ENCODE data around the gene MT1X. TPM values are rescaled to one million over a fixed set of nuclear protein-coding genes. Genes with fewer than 3 reads are reported as not detected.
A peak's percentile ranks its signal among the peaks of the same experiment; 100 is the strongest.

The MT1X gene
- total and polyA plus RNA-seq, 2 of the 13 experiments (the other 11 are each of a cell fraction or from before 2014, with no cell fraction given) = 19.7 to 288 TPM

- no peak for TF ChIP-seq U2AF2 (IDR thresholded peaks at IDR 0.05; ENCODE audit: low read depth, low read length)
- TF ChIP-seq HNRNPL (IDR thresholded peaks at IDR 0.05; ENCODE audit: low read depth, low read length) = 0 out of 2 replicates have a peak, but pooled peaks have one; percentile 31
- no peak for TF ChIP-seq STAT5B (CRISPR knock-in tag; IDR thresholded peaks at IDR 0.05)
- peak; percentile 72; the same call in 1 of the 2 replicates for TF ChIP-seq ZNF704 (CRISPR knock-in tag; IDR thresholded peaks at IDR 0.05; ENCODE audit: borderline replicate concordance)
- TF ChIP-seq POLR2A (IDR thresholded peaks at IDR 0.05; ENCODE audit: insufficient read depth in 1 of 2, low read depth in 2 of 2, low read length in 2 of 2) = peak; percentile 89 to 90
- no peak for TF ChIP-seq KDM6A (CRISPR knock-in tag; IDR thresholded peaks at IDR 0.05; ENCODE audit: low read depth)
- TF ChIP-seq TFAP4 (IDR thresholded peaks at IDR 0.05; ENCODE audit: borderline replicate concordance, low read depth) = peak; percentile 68; the same call in 1 of the 2 replicates
- no peak for TF ChIP-seq RARG (CRISPR knock-in tag; IDR thresholded peaks at IDR 0.05; ENCODE audit: low read depth)
- no peak; the same call in 1 of the 2 replicates for TF ChIP-seq ZMYM4 (CRISPR knock-in tag; IDR thresholded peaks at IDR 0.05)
- TF ChIP-seq YY1 (IDR thresholded peaks at IDR 0.05; ENCODE audit: insufficient read depth, insufficient replicate concordance, low read depth, low read length) = no peak
- no peak for TF ChIP-seq NFE2L2 (IDR thresholded peaks at IDR 0.05; ENCODE audit: low read length)
- no peak for TF ChIP-seq NCOA5 (CRISPR knock-in tag; IDR thresholded peaks at IDR 0.05)
- TF ChIP-seq MXD4 (CRISPR knock-in tag; IDR thresholded peaks at IDR 0.05) = no peak; the same call in 1 of the 2 replicates
- TF ChIP-seq PAX8 (CRISPR knock-in tag; IDR thresholded peaks at IDR 0.05; ENCODE audit: borderline replicate concordance) = no peak; the same call in 1 of the 2 replicates
- no peak for TF ChIP-seq PLRG1 (conservative IDR thresholded peaks at IDR 0.05)
- TF ChIP-seq ZNF569 (CRISPR knock-in tag; IDR thresholded peaks at IDR 0.05; ENCODE audit: borderline replicate concordance) = no peak
- no peak for TF ChIP-seq ZBTB10 (CRISPR knock-in tag; IDR thresholded peaks at IDR 0.05; ENCODE audit: borderline replicate concordance)
- TF ChIP-seq REL (CRISPR knock-in tag; conservative IDR thresholded peaks at IDR 0.05) = no peak
- TF ChIP-seq ZNF788 (CRISPR knock-in tag; IDR thresholded peaks at IDR 0.05; ENCODE audit: borderline replicate concordance) = no peak; the same call in 1 of the 2 replicates
- no peak for TF ChIP-seq RNF219 (CRISPR knock-in tag; IDR thresholded peaks at IDR 0.05)
Measured at GRCh38 chr16:56667581-56668571, 14.4 kb upstream of the MT1X start, which contains the start of gene MT1G (continued).

All from HepG2 (cell line).